ENCODE results near the gene SLC22A14. TPM values are rescaled to one million over a fixed set of nuclear protein-coding genes. Genes with fewer than 3 reads are reported as not detected.
"Not testable (repeated sequence)": the region's sequence is repeated elsewhere in the genome, so short reads cannot be mapped to it uniquely, and the experiment has no call there.

SLC22A14 gene
- polyA plus RNA-seq (2013, experiment 1 of 2) = 0.03 TPM
- not detected for polyA plus RNA-seq (2013, experiment 2 of 2)

- DNase-seq = peak; percentile 62
- H2BK120ac ChIP-seq (ENCODE audit: low read depth, low read length) = no peak within 1 kb of the TSS
- no CpG with 5 or more reads among the region's 14 CpGs for WGBS (ENCODE audit: extremely low coverage, insufficient coverage, low lambda C conversion rate)
- H3K4me1 ChIP-seq (ENCODE audit: control insufficient read depth, low read depth, low read length) = peaks cover 2% of the 10 kb centered on the region
- no peak within 1 kb of the TSS for H3K56ac ChIP-seq (ENCODE audit: low read length)
- no peak within 1 kb of the TSS for H3K4ac ChIP-seq (ENCODE audit: low read depth, low read length)
- no peak within 1 kb of the TSS for H4K5ac ChIP-seq (ENCODE audit: low read length)
- H3K27me3 ChIP-seq (ENCODE audit: insufficient read depth, low read length, poor library complexity) = no peaks in the 10 kb centered on the region
- H3K23ac ChIP-seq (ENCODE audit: low read length) = no peak within 1 kb of the TSS
- no peak within 1 kb of the TSS for H3K4me3 ChIP-seq (ENCODE audit: low read length)
- H3K36me3 ChIP-seq (ENCODE audit: control insufficient read depth, insufficient read depth, low read length) = no peaks in the 10 kb centered on the region
- H2BK5ac ChIP-seq (ENCODE audit: low read length) = no peak within 1 kb of the TSS
- H4K8ac ChIP-seq (ENCODE audit: low read depth, low read length) = no peak within 1 kb of the TSS
- H3K18ac ChIP-seq (ENCODE audit: low read length) = no peak within 1 kb of the TSS
- no peak within 1 kb of the TSS for H2BK15ac ChIP-seq (replicated peaks; ENCODE audit: low read depth)
- H3K4me2 ChIP-seq (ENCODE audit: low read length) = no peak within 1 kb of the TSS
- no peak within 1 kb of the TSS for H3K27ac ChIP-seq (ENCODE audit: low read depth, low read length)
- H3K79me1 ChIP-seq (ENCODE audit: low read length) = no peaks in the 10 kb centered on the region
- H3K79me2 ChIP-seq (ENCODE audit: control insufficient read depth, insufficient read depth, low read length) = no peaks in the 10 kb centered on the region
- H2AK5ac ChIP-seq (ENCODE audit: low read length) = no peak within 1 kb of the TSS
- H3K9ac ChIP-seq (ENCODE audit: low read length) = peak within 1 kb of the TSS; percentile 20
Observed at GRCh38 chr3:38281895-38282686, at the start of gene SLC22A14. SLC22A14 (plus strand) TSS chr3:38282294; CDS start chr3:38306027, 23,733 bp downstream.

- no peak for DNase-seq
- H3K27me3 ChIP-seq (ENCODE audit: insufficient read depth, low read length, poor library complexity) = no peaks in the 10 kb centered on the region
- H3K79me2 ChIP-seq (ENCODE audit: control insufficient read depth, insufficient read depth, low read length) = no peaks in the 10 kb centered on the region
- H2BK120ac ChIP-seq (ENCODE audit: low read depth, low read length) = no peak overlapping the region
- H4K8ac ChIP-seq (ENCODE audit: low read depth, low read length) = no peak overlapping the region
- no peak overlapping the region for H3K27ac ChIP-seq (ENCODE audit: low read depth, low read length)
- no peak overlapping the region for H3K4ac ChIP-seq (ENCODE audit: low read depth, low read length)
- no peak overlapping the region for H2BK15ac ChIP-seq (replicated peaks; ENCODE audit: low read depth)
- WGBS (ENCODE audit: extremely low coverage, insufficient coverage, low lambda C conversion rate) = no CpG with 5 or more reads among the region's 2 CpGs
- H3K4me3 ChIP-seq (ENCODE audit: low read length) = no peak overlapping the region
- no peak overlapping the region for H3K4me2 ChIP-seq (ENCODE audit: low read length)
- H2BK5ac ChIP-seq (ENCODE audit: low read length) = no peak overlapping the region
- no peaks in the 10 kb centered on the region for H3K36me3 ChIP-seq (ENCODE audit: control insufficient read depth, insufficient read depth, low read length)
- H4K5ac ChIP-seq (ENCODE audit: low read length) = no peak overlapping the region
- no peaks in the 10 kb centered on the region for H3K4me1 ChIP-seq (ENCODE audit: control insufficient read depth, low read depth, low read length)
- no peak overlapping the region for H3K56ac ChIP-seq (ENCODE audit: low read length)
- H3K23ac ChIP-seq (ENCODE audit: low read length) = no peak overlapping the region
- no peaks in the 10 kb centered on the region for H3K79me1 ChIP-seq (ENCODE audit: low read length)
- no peak overlapping the region for H3K18ac ChIP-seq (ENCODE audit: low read length)
- no peak overlapping the region for H2AK5ac ChIP-seq (ENCODE audit: low read length)
- no peak overlapping the region for H3K9ac ChIP-seq (ENCODE audit: low read length)
Observed at GRCh38 chr3:38232701-38233100, 49.4 kb upstream of the SLC22A14 start.

GRCh38 chr3:38235466-38235865 lies 46.6 kb upstream of the SLC22A14 start:
- Histone ChIP-seq H3K9ac (ENCODE audit: low read length) (no peak overlapping the region), H2AK5ac (ENCODE audit: low read length) (no peak overlapping the region), H3K18ac (ENCODE audit: low read length) (no peak overlapping the region), H2BK5ac (ENCODE audit: low read length) (no peak overlapping the region), H3K79me2 (ENCODE audit: control insufficient read depth, insufficient read depth, low read length) (no peaks in the 10 kb centered on the region), H3K56ac (ENCODE audit: low read length) (no peak overlapping the region), H3K4me3 (ENCODE audit: low read length) (no peak overlapping the region), H3K79me1 (ENCODE audit: low read length) (no peaks in the 10 kb centered on the region), H4K5ac (ENCODE audit: low read length) (no peak overlapping the region), H4K8ac (ENCODE audit: low read depth, low read length) (no peak overlapping the region), H3K4me1 (ENCODE audit: control insufficient read depth, low read depth, low read length) (no peaks in the 10 kb centered on the region), H3K27me3 (ENCODE audit: insufficient read depth, low read length, poor library complexity) (no peaks in the 10 kb centered on the region), H3K36me3 (ENCODE audit: control insufficient read depth, insufficient read depth, low read length) (no peaks in the 10 kb centered on the region), H2BK120ac (ENCODE audit: low read depth, low read length) (no peak overlapping the region), H3K4ac (ENCODE audit: low read depth, low read length) (no peak overlapping the region), H3K4me2 (ENCODE audit: low read length) (no peak overlapping the region), H3K27ac (ENCODE audit: low read depth, low read length) (no peak overlapping the region), H2BK15ac (replicated peaks; ENCODE audit: low read depth) (no peak overlapping the region), H3K23ac (ENCODE audit: low read length) (no peak overlapping the region)
- no peak for DNase-seq

GRCh38 chr3:38238416-38239008 lies 43.6 kb upstream of the SLC22A14 start:
- Histone ChIP-seq H3K27me3 (ENCODE audit: insufficient read depth, low read length, poor library complexity) (no peaks in the 10 kb centered on the region), H2BK120ac (ENCODE audit: low read depth, low read length) (no peak overlapping the region), H3K4ac (ENCODE audit: low read depth, low read length) (no peak overlapping the region), H2BK15ac (replicated peaks; ENCODE audit: low read depth) (no peak overlapping the region), H3K79me2 (ENCODE audit: control insufficient read depth, insufficient read depth, low read length) (no peaks in the 10 kb centered on the region), H3K36me3 (ENCODE audit: control insufficient read depth, insufficient read depth, low read length) (no peaks in the 10 kb centered on the region), H3K79me1 (ENCODE audit: low read length) (no peaks in the 10 kb centered on the region), H3K4me2 (ENCODE audit: low read length) (no peak overlapping the region), H3K23ac (ENCODE audit: low read length) (no peak overlapping the region), H3K18ac (ENCODE audit: low read length) (no peak overlapping the region), H3K4me3 (ENCODE audit: low read length) (no peak overlapping the region), H3K4me1 (ENCODE audit: control insufficient read depth, low read depth, low read length) (no peaks in the 10 kb centered on the region), H3K27ac (ENCODE audit: low read depth, low read length) (no peak overlapping the region), H3K56ac (ENCODE audit: low read length) (no peak overlapping the region), H2BK5ac (ENCODE audit: low read length) (no peak overlapping the region), H2AK5ac (ENCODE audit: low read length) (no peak overlapping the region), H3K9ac (ENCODE audit: low read length) (no peak overlapping the region), H4K5ac (ENCODE audit: low read length) (no peak overlapping the region), H4K8ac (ENCODE audit: low read depth, low read length) (no peak overlapping the region)
- no CpG with 5 or more reads among the region's 2 CpGs for WGBS (ENCODE audit: extremely low coverage, insufficient coverage, low lambda C conversion rate)
- no peak for DNase-seq

- not testable (repeated sequence) for H3K4me2 ChIP-seq (ENCODE audit: low read length); H3K56ac ChIP-seq (ENCODE audit: low read length); H2BK120ac ChIP-seq (ENCODE audit: low read depth, low read length); H2AK5ac ChIP-seq (ENCODE audit: low read length); H3K36me3 ChIP-seq (ENCODE audit: control insufficient read depth, insufficient read depth, low read length); H2BK15ac ChIP-seq (replicated peaks; ENCODE audit: low read depth); H3K4ac ChIP-seq (ENCODE audit: low read depth, low read length); H3K27me3 ChIP-seq (ENCODE audit: insufficient read depth, low read length, poor library complexity); H3K79me2 ChIP-seq (ENCODE audit: control insufficient read depth, insufficient read depth, low read length); H3K4me3 ChIP-seq (ENCODE audit: low read length); H4K8ac ChIP-seq (ENCODE audit: low read depth, low read length); H3K79me1 ChIP-seq (ENCODE audit: low read length); H4K5ac ChIP-seq (ENCODE audit: low read length); H3K9ac ChIP-seq (ENCODE audit: low read length); DNase-seq; H2BK5ac ChIP-seq (ENCODE audit: low read length); H3K4me1 ChIP-seq (ENCODE audit: control insufficient read depth, low read depth, low read length); H3K23ac ChIP-seq (ENCODE audit: low read length); H3K18ac ChIP-seq (ENCODE audit: low read length); H3K27ac ChIP-seq (ENCODE audit: low read depth, low read length)
- no CpG with 5 or more reads among the region's 4 CpGs for WGBS (ENCODE audit: extremely low coverage, insufficient coverage, low lambda C conversion rate)
Observed at GRCh38 chr3:38242812-38243211, 39.3 kb upstream of the SLC22A14 start.

All from mesendoderm (in vitro differentiated cells).